ENCODE data around the gene TMUB1.
A peak's percentile ranks its signal among the peaks of the same experiment; 100 is the strongest.

The TMUB1 gene

GRCh38 chr7:151083071-151083823, at the start of gene TMUB1:
Gene TMUB1 (minus strand): TSS chr7:151083493. CDS start chr7:151082563, 930 bp downstream.
- peak; percentile 92 for DNase-seq

GRCh38 chr7:151132461-151133205, 49.3 kb upstream of the TMUB1 start:
- DNase-seq = no peak

- no peak for DNase-seq
Measured at GRCh38 chr7:151131592-151132293, 48.5 kb upstream of the TMUB1 start.

- DNase-seq = no peak
Measured at GRCh38 chr7:151131224-151131591, 47.9 kb upstream of the TMUB1 start.

GRCh38 chr7:151130741-151131157, 47.5 kb upstream of the TMUB1 start:
- no peak for DNase-seq

GRCh38 chr7:151129960-151130591, 46.8 kb upstream of the TMUB1 start:
- DNase-seq = no peak

GRCh38 chr7:151129117-151129959, 46.0 kb upstream of the TMUB1 start:
- DNase-seq = no peak

GRCh38 chr7:151128716-151129115, 45.4 kb upstream of the TMUB1 start:
- DNase-seq = no peak

GRCh38 chr7:151128144-151128543, 44.9 kb upstream of the TMUB1 start:
- no peak for DNase-seq

- DNase-seq = no peak
Measured at GRCh38 chr7:151126491-151127137, 43.3 kb upstream of the TMUB1 start.

- no peak for DNase-seq
Measured at GRCh38 chr7:151125846-151126481, 42.7 kb upstream of the TMUB1 start.

- DNase-seq = no peak
Measured at GRCh38 chr7:151125470-151125845, 42.2 kb upstream of the TMUB1 start.

GRCh38 chr7:151124899-151125399, 41.7 kb upstream of the TMUB1 start:
- no peak for DNase-seq

GRCh38 chr7:151124481-151124880, 41.2 kb upstream of the TMUB1 start:
- DNase-seq = no peak

- peak; percentile 87 for DNase-seq
Measured at GRCh38 chr7:151123822-151124464, 40.6 kb upstream of the TMUB1 start.

- no peak for DNase-seq
Measured at GRCh38 chr7:151123158-151123821, 40.0 kb upstream of the TMUB1 start.

- no peak for DNase-seq
Measured at GRCh38 chr7:151122796-151123157, 39.5 kb upstream of the TMUB1 start.

- no peak for DNase-seq
Measured at GRCh38 chr7:151122276-151122675, 39.0 kb upstream of the TMUB1 start.

GRCh38 chr7:151121380-151122170, 38.3 kb upstream of the TMUB1 start:
- no peak for DNase-seq

Measured in stimulated activated CD4-positive, alpha-beta T cell treated with anti-CD3 and anti-CD28 coated beads, Interleukin-15, amount 100 ng/mL, for 24 hours (primary cell).